ENCODE measurements around the gene CCNG2.

CCNG2 gene

GRCh38 chr4:77123411-77123810 is 33.6 kb upstream of the CCNG2 start:
- ATAC-seq = no peak
- TF ChIP-seq ZNF565 (CRISPR knock-in tag; conservative IDR thresholded peaks at IDR 0.05; ENCODE audit: low read depth) (no peak), ZFP3 (CRISPR knock-in tag; IDR thresholded peaks at IDR 0.05) (no peak), PPARA (CRISPR knock-in tag; IDR thresholded peaks at IDR 0.05; ENCODE audit: borderline replicate concordance) (no peak)

- no peak for ATAC-seq
- no peak for TF ChIP-seq ZNF70 (CRISPR knock-in tag; IDR thresholded peaks at IDR 0.05)
- TF ChIP-seq CSDC2 (CRISPR knock-in tag; IDR thresholded peaks at IDR 0.05) = no peak
- TF ChIP-seq BACH2 (CRISPR knock-in tag; IDR thresholded peaks at IDR 0.05; ENCODE audit: borderline replicate concordance) = no peak
- no peak for TF ChIP-seq SNAI2 (CRISPR knock-in tag; IDR thresholded peaks at IDR 0.05)
- TF ChIP-seq ZNF565 (CRISPR knock-in tag; conservative IDR thresholded peaks at IDR 0.05; ENCODE audit: low read depth) = no peak
- no peak for TF ChIP-seq OSR1 (CRISPR knock-in tag; IDR thresholded peaks at IDR 0.05)
- TF ChIP-seq PATZ1 (CRISPR knock-in tag; IDR thresholded peaks at IDR 0.05; ENCODE audit: borderline replicate concordance) = no peak
- no peak for TF ChIP-seq ARNTL (CRISPR knock-in tag; IDR thresholded peaks at IDR 0.05; ENCODE audit: borderline replicate concordance, low read depth)
- no peak for TF ChIP-seq ZFP3 (CRISPR knock-in tag; IDR thresholded peaks at IDR 0.05)
- no peak for TF ChIP-seq TCF4 (CRISPR knock-in tag; IDR thresholded peaks at IDR 0.05; ENCODE audit: borderline replicate concordance)
- no peak for TF ChIP-seq ZC3H10 (CRISPR knock-in tag; IDR thresholded peaks at IDR 0.05)
- TF ChIP-seq ESRRG (CRISPR knock-in tag; IDR thresholded peaks at IDR 0.05) = no peak
- TF ChIP-seq POU6F1 (CRISPR knock-in tag; IDR thresholded peaks at IDR 0.05; ENCODE audit: borderline replicate concordance, low read depth) = no peak
- TF ChIP-seq TSHZ2 (CRISPR knock-in tag; IDR thresholded peaks at IDR 0.05) = no peak
- no peak for TF ChIP-seq TOX (CRISPR knock-in tag; IDR thresholded peaks at IDR 0.05; ENCODE audit: borderline replicate concordance)
- TF ChIP-seq GLIS3 (CRISPR knock-in tag; IDR thresholded peaks at IDR 0.05) = no peak
- no peak for TF ChIP-seq CREB5 (CRISPR knock-in tag; IDR thresholded peaks at IDR 0.05; ENCODE audit: low read depth)
- TF ChIP-seq ZNF8 (CRISPR knock-in tag; IDR thresholded peaks at IDR 0.05) = no peak
- TF ChIP-seq ISL1 (CRISPR knock-in tag; IDR thresholded peaks at IDR 0.05) = no peak
Measured at GRCh38 chr4:77124576-77124975, 32.4 kb upstream of the CCNG2 start.

GRCh38 chr4:77125961-77126360 is 31.0 kb upstream of the CCNG2 start:
- ATAC-seq = no peak
- TF ChIP-seq PATZ1 (CRISPR knock-in tag; IDR thresholded peaks at IDR 0.05; ENCODE audit: borderline replicate concordance) = no peak
- TF ChIP-seq ZFP3 (CRISPR knock-in tag; IDR thresholded peaks at IDR 0.05) = no peak
- TF ChIP-seq CSRNP3 (CRISPR knock-in tag; IDR thresholded peaks at IDR 0.05) = no peak
- TF ChIP-seq RARB (CRISPR knock-in tag; IDR thresholded peaks at IDR 0.05) = no peak
- TF ChIP-seq ZNF565 (CRISPR knock-in tag; conservative IDR thresholded peaks at IDR 0.05; ENCODE audit: low read depth) = no peak
- no peak for TF ChIP-seq OSR1 (CRISPR knock-in tag; IDR thresholded peaks at IDR 0.05)
- no peak for TF ChIP-seq TCF4 (CRISPR knock-in tag; IDR thresholded peaks at IDR 0.05; ENCODE audit: borderline replicate concordance)
- no peak for TF ChIP-seq ZC3H10 (CRISPR knock-in tag; IDR thresholded peaks at IDR 0.05)
- TF ChIP-seq CREB5 (CRISPR knock-in tag; IDR thresholded peaks at IDR 0.05; ENCODE audit: low read depth) = no peak
- TF ChIP-seq ZFP30 (CRISPR knock-in tag; IDR thresholded peaks at IDR 0.05) = no peak
- no peak for TF ChIP-seq ESRRG (CRISPR knock-in tag; IDR thresholded peaks at IDR 0.05)
- no peak for TF ChIP-seq BACH2 (CRISPR knock-in tag; IDR thresholded peaks at IDR 0.05; ENCODE audit: borderline replicate concordance)
- TF ChIP-seq SNAI2 (CRISPR knock-in tag; IDR thresholded peaks at IDR 0.05) = no peak
- no peak for TF ChIP-seq ZNF8 (CRISPR knock-in tag; IDR thresholded peaks at IDR 0.05)
- TF ChIP-seq ARNTL (CRISPR knock-in tag; IDR thresholded peaks at IDR 0.05; ENCODE audit: borderline replicate concordance, low read depth) = no peak
- no peak for TF ChIP-seq CSDC2 (CRISPR knock-in tag; IDR thresholded peaks at IDR 0.05)
- TF ChIP-seq GLIS3 (CRISPR knock-in tag; IDR thresholded peaks at IDR 0.05) = no peak
- no peak for TF ChIP-seq PPARA (CRISPR knock-in tag; IDR thresholded peaks at IDR 0.05; ENCODE audit: borderline replicate concordance)
